Measurements from ENCODE around the gene YBX1.

GRCh38 chr1:42679364-42679983 is 2.7 kb upstream of the YBX1 start:
- no peak for TF ChIP-seq CTCF (IDR thresholded peaks at IDR 0.05)
- TF ChIP-seq POLR2A (IDR thresholded peaks at IDR 0.05): no peak

Measured in right lobe of liver (tissue), 4 donors.